Hematopoietic multipotent progenitor cell treated with erythropoietin and hydrocortisone succinate and interleukin-3 and kit ligand, for 15 days (in vitro differentiated cells): ENCODE measurements around the gene TRIM63.
A peak's percentile ranks its signal among the peaks of the same experiment; 100 is the strongest.

Experiments
- DNase-seq: peaks from one replicate; pipeline ENCODE4 v3.0.0-alpha.2; 2015; ENCODE audit warnings: low spot score

TRIM63 gene

GRCh38 chr1:26084844-26085243 lies 17.4 kb upstream of the TRIM63 start:
- no peak for DNase-seq

DNA sequence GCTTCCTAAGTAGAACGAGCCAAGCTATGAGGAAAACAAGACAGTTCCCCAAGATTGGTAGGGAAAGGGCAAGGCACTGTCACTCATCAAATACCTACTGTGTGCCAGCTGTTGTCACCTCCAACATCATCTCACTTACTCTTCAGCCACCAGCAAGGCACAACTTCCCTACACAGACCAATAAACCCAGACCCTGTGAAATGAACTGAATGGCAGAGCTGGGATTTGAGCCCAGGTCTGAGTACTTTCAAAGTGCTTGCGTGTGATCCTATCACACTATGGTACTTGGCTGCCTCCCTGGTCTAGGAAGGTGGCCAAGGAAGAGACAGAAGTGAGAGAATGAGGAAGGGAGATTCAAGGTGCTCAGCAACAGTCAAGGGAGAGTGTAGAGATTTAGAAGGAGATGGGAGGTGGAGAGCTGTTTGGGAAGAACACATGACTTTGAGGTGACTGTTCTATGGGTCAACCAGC lies 16.7 kb upstream of the TRIM63 start:
- no peak for DNase-seq

DNA sequence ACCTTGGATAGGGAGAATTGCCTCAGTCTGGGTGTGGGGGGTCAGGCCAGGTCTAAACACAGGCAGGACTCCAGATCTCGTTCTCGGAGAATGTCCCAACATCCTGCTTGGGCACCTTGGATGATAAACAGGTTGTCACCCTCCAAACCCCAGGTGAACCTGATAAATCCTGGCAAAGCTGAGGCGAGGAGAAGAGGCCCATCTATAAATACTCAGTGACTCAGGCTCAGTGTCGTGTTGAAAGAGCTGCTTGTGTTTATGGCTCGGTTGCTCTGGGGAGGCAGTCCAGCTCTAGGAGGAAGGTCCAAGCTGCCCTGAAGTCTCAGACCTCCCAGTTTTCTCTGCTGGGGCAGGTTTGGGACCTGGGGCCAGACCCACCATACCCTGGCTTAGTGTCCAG lies 15.8 kb upstream of the TRIM63 start:
- DNase-seq: no peak

- no peak for DNase-seq
These were observed 14.6 kb upstream of the TRIM63 start for GRCh38 chr1:26082020-26082350.

DNA sequence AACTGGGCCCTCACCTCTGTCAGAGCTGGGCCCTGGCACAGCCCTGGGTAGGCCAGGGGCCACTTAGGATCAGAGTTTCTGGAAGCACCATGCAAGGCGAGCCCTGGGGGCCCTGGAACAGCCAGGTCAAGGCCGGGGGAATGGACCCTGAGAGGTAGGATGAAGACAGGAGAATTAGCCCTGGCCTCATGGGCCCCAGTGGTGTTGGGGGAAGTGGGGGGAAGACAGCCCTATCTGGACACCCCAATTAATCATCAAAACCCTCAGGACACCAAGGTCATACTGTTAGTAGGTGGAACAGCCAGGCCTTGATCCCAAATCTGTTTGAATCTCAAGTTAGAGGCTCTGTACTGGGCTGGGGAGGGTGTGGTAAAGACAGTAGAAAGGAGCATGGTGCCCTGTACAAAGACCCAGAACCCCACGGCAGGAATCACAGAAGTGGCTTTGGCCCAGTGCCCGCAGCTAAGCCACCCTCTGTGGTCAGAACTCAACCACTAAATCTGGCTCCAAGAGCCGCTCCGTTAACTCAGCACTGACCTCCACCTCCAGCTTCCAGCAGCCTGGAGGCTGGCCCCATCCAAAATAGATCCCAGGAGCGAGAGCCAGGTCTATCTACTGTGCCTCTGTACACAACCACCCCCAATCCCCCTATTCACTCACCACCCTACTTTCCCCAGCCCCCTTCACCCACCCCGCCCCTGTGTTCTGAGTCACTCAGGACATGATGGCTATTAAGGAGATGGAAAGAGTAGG lies 14.0 kb upstream of the TRIM63 start:
- no peak for DNase-seq

DNA sequence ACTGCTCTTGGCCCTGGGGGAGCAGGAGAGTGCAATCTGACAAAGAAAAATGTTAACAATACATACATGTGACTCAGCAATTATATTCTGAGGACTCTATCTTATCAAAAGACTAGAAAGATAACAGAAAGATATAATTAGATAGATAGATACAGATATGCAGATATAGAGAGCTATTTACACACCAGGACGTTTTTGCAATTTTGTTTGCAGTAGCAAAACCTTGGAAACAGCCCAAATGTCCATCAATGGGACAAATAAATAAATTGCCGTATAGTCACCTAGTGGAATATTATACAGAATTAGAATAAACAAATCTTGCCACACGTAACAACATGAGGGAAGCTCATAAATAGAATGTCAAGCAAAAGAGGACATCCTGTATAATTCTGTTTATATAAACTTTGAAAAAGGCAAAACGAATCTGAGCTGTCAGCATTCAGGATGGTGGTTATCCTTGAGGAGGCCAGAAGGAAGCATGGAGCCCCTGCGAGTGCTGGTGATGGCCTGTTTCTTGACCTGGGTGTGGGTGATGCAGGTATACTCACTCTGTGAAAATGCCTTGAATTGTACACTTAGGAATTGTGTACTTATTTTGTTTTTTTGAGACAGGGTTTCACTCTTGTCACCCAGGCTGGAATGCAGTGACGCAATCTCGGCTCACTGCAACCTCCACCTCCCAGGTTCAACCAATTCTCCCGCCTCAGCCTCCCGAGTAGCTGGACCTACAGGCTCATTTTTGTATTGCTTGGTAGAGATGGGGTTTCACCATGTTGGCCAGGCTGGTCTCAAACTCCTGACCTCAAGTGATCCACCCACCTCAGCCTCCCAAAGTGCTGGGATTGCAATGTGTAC lies 12.8 kb upstream of the TRIM63 start:
- DNase-seq: no peak

DNA sequence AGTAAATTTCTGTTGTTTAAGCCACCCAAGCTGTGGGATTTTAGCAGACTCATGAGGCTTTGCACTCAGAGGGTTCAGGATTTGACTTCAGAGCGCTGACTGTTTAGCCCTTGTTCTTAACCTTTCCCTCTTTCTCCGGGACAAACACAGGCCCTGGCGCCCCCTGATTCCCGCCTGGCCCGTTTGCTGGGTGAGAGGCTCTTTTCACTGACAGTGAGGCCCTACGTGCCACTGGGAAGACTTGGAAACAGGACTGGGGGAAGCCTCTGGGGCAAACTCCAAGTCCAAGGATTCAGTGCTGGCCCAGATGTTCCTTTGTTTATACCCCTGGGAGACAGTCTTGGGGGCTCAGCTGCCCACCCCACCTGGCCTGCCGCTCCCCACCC lies 11.7 kb upstream of the TRIM63 start:
- no peak for DNase-seq

- DNase-seq: no peak
These were observed 11.1 kb upstream of the TRIM63 start for GRCh38 chr1:26078286-26079177.

DNA sequence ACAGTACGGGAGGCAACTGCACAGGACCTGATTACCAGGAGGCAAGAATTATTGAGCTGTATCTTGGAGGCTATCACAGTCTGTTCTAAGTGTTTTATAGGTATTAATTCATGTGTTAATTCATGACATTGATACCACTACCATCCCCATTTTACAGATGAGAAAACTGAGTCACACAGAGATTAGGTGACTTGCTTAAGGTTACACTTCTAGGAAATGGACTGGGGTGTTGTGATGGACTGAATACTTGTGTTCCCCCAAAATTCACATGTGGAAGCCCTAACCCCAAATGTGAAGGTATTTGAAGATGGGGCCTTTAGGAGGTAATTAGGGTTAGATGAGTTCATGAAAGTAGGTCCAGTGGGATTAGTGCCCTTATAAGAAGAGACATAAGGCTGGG lies 10.1 kb upstream of the TRIM63 start:
- DNase-seq: no peak

DNA sequence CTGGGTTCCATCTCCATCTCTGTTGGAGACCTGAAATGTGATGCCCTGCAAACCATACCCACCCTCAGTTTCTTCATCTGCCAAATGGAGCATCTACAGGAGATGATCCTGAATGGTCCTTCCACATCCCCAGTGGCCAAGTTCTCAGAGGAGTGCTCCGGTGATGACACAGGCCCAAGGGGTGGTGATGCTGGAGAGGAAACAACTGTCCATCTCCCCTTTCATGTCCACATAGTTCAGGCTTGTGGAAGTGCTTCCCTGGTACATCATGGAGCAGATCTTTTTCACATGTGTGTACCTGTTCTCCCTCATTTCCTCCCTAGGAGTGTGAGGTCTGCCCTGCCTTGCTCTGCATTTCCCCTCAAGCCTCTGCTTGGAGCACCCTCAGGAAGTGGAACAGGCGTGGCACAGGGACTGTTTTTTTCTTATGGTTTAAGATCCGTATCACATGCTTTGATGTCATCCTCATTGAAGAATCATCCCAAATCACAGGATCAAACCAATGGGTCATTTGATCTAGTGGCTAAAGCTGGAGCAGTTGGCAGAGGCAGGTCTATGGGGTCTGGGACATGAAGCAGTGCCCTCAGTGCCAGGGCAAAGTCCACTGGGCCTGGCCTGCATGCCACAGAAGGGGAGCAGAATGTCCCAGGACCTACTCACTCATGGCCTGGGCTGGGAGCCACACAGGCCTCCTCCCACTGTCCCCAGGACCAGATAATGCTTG lies 8.2 kb upstream of the TRIM63 start:
- no peak for DNase-seq

- no peak for DNase-seq
These were observed 4.9 kb upstream of the TRIM63 start for GRCh38 chr1:26072305-26072704.

DNA sequence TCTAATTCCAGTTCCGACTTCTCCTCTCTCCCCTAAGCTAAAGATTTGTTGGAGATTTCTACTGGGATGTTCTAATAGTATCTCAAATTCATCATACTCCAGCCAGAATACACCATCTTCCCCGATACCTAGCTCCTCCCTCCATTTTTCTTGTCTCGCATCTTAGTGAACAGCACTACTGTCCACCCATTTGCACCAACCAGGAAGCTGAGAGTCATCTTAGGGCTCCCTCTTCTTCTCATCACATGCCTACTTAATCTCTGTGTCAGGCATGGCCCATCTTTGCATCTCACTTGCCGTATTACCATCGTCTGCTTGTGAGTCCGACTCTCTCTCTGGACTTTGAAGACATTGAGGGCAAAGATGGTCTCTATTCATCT lies 3.5 kb upstream of the TRIM63 start:
- DNase-seq: no peak

GRCh38 chr1:26070296-26070962 lies 3.0 kb upstream of the TRIM63 start:
- peak; percentile 65 for DNase-seq

GRCh38 chr1:26069941-26070295 lies 2.5 kb upstream of the TRIM63 start:
- no peak for DNase-seq

- DNase-seq: peak; percentile 14
These were observed 573 bp downstream of the TRIM63 start for GRCh38 chr1:26066857-26067256.

- DNase-seq: no peak
These were observed 1.3 kb downstream of the TRIM63 start for GRCh38 chr1:26066160-26066559.

GRCh38 chr1:26064553-26064952 lies 2.9 kb downstream of the TRIM63 start:
- DNase-seq: no peak

GRCh38 chr1:26060832-26061574 lies 6.4 kb downstream of the TRIM63 start:
- DNase-seq: no peak

GRCh38 chr1:26059906-26060305 lies 7.5 kb downstream of the TRIM63 start:
- DNase-seq: no peak

- DNase-seq: no peak
These were observed 9.3 kb downstream of the TRIM63 start for GRCh38 chr1:26058052-26058595.
